ENCODE results near the gene CCDC73.

GRCh38 chr11:32641361-32641760 lies 153.1 kb downstream of the CCDC73 start:
- TF ChIP-seq SUZ12 (IDR thresholded peaks at IDR 0.05; ENCODE audit: extremely low read depth, insufficient read depth, insufficient read length): no peak
- TF ChIP-seq ZNF274 (IDR thresholded peaks at IDR 0.05; ENCODE audit: low read depth, low read length): no peak
- TF ChIP-seq YY1 (IDR thresholded peaks at IDR 0.05; ENCODE audit: insufficient read depth, insufficient read length): no peak
